Esophagus muscularis mucosa (tissue), 4 donors: ENCODE data around the gene UTS2B.

Experiments used
- CTCF ChIP-seq, 3 experiments: fragments of 200-600 bp in 2 of 3; fragments of 450-650 bp in 1 of 3; sonication (generic) in 2 of 3; IDR thresholded peaks; one replicate each; pipeline ENCODE4 v1.5.1; 2017 to 2019; ENCODE audit warnings: antibody characterized with exemption in 3 of 3, mild to moderate bottlenecking in 2 of 3, moderate library complexity in 1 of 3
- EP300 ChIP-seq: sonication (generic); formaldehyde crosslinking; IDR thresholded peaks from one replicate; pipeline ENCODE4 v1.6.1; 2017; ENCODE audit warnings: antibody characterized with exemption
- POLR2A ChIP-seq: fragments of 450-650 bp; IDR thresholded peaks from one replicate; pipeline ENCODE4 v1.6.1; 2017; ENCODE audit warnings: antibody characterized with exemption, moderate library complexity, mild to moderate bottlenecking, low read depth
- POLR2AphosphoS5 ChIP-seq, 2 donors: sonication (generic); formaldehyde crosslinking; IDR thresholded peaks; one replicate each; pipeline ENCODE4 v1.6.1; 2017; ENCODE audit warnings: antibody characterized with exemption in 2 of 2

GRCh38 chr3:191275751-191276150 is 54.6 kb downstream of the UTS2B start:
- no peak for TF ChIP-seq CTCF (IDR thresholded peaks at IDR 0.05)
- TF ChIP-seq POLR2A: no peak
- TF ChIP-seq POLR2AphosphoS5 (IDR thresholded peaks at IDR 0.05): no peak
- TF ChIP-seq EP300: no peak
